HS-5 (cell line): ENCODE results near the gene TNF.
"Not testable (repeated sequence)": the region's sequence is repeated elsewhere in the genome, so short reads cannot be mapped to it uniquely, and the experiment has no call there.

Experiments
- DNase-seq: peaks from one replicate; pipeline ENCODE4 v3.0.0-alpha.2; 2012; ENCODE audit warnings: low read depth

The TNF gene

DNA sequence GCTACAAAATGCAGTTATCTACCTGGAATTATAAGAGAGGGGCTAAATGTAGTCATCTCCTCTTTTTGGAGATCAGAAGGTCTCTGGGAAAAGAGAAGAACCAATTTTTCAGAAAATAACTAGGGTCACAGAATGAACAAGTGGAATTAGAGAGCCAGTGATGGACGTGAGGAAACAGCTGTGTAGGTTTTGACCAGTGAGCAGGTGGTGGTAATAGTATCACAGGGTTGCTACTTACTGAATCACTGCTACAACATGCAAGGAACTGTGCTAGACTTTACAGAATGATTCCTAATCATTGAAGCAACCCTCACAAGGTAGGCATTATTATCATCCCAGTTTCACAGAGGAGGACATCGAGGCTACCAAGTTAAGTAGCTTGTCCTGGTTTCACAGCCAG, 30.7 kb upstream of the TNF start:
- DNase-seq, result no peak

DNA sequence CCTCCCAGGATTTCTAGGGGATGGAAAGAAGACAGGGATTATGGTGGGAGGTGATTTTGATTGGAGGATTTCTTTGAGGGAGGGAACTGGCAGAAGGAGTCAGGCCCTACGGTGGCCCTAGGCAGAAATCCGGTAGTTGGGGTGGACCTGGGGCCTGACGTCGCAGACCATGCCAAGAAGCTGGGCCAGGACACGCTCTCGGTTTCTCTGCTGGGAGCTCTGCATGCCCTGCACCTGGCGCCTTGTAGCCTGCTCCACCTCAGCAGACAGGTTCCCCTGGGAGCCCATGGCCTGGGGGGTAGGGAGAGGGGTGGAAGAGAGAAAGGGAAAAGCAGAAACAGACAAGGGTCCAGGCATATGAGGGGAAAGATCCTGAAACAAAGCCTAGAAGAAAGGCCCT, 30.1 kb upstream of the TNF start:
- DNase-seq, result no peak

DNA sequence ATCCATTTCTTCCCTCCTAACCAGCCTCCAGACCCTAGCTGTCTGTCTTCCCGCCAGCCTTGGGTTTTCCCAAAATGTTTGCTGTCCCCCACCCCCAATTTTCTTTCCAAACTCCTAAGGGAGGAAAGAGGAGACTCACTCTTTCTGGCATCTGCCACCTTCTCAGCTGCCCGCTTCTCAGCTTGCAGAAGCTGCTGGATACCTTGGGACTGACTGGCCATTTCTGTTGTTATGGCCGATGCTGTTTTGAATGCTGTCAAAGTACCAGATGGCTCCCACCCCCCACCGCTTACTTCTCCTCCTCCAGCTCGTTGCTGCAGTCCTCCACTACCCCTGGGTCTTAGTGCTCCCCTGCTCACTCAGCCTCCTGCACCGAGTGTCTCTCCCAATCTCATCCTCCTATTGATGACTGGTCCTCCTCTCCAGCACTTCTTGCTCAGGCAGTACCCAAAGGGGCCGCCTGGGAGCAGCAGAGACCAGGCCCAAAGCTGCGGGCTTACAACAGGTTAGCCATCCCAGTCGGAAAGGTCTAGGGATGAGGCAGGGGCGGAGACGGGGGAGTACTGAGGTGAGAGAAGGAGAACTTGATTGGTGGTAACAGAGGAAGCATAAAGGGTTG, 28.9 kb upstream of the TNF start, which contains the start of gene ATP6V1G2:
ATP6V1G2 (minus strand) TSS at position 270 of the 619 bp plus-strand sequence; CDS start at position 221, 49 bp downstream.
- DNase-seq, result peak; percentile 79

DNA sequence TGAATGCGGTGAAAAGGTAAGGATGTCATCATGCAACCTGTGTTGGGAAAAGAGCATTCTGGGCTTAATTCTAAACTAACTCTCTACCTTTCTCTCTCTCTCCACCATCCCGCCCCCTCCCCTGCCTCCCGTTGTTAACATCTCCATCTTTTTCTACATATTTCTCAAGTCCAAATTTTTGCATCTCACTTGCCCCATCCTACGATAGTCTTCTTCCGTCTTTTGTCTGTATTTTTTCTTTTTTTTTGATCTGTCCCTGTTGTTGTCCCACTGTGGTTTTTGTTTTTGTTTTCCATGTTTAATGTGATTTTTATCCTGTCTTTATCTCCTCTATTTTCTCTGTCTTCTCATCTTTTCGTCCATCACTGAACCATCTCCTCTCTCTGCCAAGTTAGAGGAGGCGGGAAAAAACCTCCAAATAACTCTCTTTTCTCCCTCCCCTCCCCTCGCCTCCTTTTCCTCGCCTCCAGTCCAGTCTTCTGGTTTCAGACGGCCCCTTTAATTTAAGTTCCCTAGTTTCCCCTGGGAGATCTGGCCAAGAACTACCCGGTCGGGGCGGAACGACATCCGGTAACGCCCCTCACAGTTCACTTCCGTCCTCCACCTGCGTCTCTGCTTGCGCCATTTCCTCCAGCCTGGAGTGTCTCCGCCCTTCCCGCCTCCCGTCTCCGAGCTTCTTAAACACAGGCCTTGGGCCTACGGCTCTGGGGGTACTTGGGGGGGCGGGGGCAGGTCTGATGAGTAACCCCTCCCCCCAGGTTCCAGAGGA, 28.2 kb upstream of the TNF start, which contains the start of gene NFKBIL1:
NFKBIL1 (plus strand) TSS at position 651 of the 769 bp plus-strand sequence; CDS start at position 738, 87 bp downstream.
- DNase-seq, result peak; percentile 95

DNA sequence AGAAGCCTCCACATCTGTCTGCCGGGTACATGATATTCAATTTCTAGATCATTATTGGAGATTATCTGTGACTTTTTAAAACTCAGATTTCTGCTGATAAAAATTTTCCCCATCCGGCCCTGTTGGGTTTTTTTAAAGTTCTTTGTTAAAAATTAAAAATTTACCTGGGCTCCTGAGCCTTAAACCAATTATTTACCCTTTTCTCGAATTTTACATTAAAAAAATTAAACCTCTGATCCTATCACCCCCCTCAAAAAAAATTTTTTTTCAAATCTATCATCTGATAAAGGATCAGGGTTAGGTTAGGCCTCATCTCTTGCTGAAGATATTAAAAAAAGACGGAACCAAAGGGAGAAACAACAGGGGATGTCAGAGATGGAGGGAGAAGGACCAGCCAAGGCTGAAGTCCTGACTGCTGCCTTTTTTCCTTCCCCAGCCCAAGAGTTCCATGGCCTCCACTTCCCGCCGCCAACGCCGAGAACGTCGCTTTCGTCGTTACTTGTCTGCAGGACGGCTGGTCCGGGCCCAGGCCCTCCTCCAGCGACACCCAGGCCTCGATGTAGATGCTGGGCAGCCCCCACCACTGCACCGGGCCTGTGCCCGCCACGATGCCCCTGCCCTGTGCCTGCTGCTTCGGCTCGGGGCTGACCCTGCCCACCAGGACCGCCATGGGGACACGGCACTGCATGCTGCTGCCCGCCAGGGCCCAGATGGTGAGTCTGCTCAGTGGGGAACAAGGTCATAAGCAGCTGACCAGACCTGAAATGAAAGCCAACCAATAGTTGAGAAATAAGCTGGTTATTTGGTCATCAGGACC, 27.4 kb upstream of the TNF start:
- DNase-seq, result no peak

DNA sequence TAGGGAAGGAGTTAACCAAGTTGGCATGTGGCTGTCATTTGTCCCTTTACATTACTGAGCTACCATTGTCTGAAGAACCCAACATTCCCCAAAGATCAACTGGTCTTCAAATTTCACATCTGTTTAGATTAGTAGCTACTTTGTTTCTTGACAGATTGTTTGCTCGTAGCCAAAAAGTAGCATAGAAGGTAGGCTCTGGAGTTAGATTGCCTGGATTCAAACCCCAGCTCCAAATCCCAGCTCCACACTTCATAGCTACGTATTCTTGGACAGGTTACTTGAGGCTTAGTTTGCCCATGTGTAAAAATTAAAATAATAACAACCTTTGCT, 26.9 kb upstream of the TNF start:
- DNase-seq, result no peak

DNA sequence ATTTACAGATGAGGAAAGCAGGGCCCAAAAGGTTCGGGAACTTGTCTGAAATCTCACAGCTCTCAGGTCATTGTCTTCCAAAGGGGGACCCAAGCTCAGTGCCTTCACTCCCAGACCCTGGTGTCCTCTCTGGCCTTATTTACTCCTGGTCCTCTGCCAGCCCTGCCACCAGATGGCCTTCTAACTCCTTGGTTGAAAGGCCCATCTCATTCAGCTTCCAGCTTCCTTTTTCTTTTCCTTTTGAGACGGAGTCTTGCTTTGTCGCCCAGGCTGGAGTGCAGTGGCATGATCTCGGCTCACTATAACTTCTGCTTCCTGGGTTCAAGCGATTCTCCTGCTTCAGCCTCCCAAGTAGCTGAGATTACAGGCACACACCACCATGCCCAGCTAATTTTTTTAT, 24.0 kb upstream of the TNF start:
- DNase-seq, result not testable (repeated sequence)

DNA sequence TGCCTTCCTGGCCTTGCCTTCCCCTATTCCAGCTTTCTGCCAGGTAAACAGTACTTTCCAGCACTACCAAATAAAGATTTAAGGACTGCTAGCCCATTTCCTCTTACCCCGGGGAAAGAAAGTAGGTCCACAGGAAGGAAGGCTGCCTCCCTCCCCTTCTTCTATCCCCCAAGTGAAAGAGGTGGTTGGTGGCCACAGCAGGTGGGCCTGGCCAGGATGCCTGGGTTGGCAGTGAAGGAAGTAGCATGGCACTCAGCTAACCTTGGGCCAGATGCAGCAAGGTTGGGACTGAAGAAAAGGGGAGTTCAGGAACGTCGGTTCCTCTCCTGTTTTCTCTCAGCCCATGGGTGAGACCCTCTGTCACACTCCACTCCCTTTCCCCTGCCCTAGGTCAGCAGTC, 19.1 kb upstream of the TNF start:
- DNase-seq, result no peak

DNA sequence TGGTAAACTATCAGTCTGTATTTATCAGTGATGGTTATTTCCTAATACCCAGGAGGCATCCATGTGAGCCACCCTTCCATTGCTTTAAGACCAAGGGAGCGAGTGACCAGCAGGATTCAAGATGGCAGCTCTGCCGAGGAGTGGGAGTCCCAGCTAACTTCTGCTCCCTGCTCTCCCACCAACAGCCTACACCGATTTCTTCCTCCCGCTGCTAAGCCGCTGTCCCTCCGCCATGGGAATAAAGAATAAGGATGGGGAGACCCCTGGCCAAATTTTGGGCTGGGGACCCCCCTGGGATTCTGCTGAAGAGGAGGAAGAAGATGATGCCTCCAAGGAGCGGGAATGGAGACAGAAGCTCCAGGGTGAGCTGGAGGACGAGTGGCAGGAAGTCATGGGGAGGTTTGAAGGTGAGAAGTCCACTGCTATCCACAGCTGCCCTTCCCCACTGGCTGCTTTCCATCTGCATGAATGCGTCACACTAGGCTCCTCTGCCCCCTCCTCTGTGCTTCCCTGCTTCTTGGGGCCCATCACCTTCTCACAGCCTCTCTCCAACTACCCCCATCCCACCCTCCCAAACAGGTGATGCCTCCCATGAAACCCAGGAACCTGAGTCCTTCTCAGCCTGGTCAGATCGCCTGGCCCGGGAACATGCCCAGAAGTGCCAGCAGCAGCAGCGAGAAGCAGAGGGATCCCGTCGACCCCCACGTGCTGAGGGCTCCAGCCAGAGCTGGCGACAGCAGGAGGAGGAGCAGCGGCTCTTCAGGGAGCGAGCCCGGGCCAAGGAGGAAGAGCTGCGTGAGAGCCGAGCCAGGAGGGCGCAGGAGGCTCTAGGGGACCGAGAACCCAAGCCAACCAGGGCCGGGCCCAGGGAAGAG, 17.7 kb upstream of the TNF start:
- no peak for DNase-seq

DNA sequence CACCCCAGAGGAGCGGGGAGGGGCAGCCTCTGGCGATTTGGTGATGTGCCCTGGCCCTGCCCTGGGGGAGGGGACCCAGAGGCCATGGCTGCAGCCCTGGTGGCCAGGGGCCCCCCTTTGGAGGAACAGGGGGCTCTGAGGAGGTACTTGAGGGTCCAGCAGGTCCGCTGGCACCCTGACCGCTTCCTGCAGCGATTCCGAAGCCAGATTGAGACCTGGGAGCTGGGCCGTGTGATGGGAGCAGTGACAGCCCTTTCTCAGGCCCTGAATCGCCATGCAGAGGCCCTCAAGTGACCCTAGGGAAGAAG, 17.1 kb upstream of the TNF start:
- no peak for DNase-seq

DNA sequence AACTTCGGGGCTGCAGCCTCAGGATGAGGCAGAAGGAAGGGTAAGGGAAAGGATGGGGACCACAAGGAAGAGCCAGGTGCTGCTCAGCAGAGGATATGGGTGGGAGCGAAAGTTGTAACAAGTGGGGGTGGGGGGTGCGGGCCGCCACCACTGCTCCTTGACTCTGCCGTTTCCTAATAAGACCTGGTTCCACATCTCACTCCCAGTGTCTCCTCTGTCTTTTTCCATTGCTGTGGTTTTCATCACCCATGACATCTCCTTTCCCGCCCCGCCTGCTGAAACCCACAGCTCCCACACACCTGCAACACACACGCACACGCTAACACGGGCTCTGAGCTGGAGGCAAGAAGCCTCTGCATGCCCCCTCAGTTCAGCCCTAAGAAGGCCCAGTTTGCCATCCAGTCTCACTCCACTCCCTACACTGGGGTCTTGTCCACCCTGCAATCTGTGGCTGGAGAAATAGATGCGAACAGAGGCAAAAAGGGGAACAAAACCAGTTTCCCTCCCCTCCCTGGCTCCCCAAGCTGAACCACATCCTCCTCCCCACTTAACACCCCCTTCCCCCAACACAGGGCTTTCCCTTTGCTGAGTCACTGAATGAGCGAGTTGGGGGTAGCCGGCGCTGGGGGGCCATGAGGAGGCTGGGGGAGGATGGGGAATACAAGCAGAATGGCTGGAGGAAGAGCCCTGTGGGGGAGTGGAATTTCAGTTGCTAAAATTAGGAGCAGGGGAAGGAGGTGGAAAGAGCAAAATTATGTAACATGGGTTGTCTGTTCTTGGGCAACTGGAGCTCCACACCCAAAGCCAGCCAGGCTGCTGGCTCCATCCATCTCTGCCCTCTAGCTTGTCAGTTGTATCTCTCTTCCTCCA, 16.5 kb upstream of the TNF start:
- DNase-seq, result no peak

DNA sequence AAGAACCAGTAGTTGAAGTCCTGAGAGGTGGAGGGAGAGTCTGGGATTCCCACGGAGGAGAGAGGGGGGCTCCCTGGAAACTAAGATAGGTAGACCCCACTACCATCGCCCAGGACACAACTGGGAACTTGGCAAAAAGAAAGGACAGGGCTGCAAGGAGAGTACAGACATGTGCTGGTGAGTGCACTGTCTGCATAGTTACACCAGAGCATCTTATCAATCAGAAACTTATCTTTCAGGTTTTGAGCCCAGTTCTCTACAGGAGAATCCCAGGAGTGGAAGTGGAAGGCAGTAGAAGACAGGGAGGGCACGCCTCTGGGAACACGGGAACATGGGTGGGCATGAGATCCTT, 15.8 kb upstream of the TNF start:
- no peak for DNase-seq

DNA sequence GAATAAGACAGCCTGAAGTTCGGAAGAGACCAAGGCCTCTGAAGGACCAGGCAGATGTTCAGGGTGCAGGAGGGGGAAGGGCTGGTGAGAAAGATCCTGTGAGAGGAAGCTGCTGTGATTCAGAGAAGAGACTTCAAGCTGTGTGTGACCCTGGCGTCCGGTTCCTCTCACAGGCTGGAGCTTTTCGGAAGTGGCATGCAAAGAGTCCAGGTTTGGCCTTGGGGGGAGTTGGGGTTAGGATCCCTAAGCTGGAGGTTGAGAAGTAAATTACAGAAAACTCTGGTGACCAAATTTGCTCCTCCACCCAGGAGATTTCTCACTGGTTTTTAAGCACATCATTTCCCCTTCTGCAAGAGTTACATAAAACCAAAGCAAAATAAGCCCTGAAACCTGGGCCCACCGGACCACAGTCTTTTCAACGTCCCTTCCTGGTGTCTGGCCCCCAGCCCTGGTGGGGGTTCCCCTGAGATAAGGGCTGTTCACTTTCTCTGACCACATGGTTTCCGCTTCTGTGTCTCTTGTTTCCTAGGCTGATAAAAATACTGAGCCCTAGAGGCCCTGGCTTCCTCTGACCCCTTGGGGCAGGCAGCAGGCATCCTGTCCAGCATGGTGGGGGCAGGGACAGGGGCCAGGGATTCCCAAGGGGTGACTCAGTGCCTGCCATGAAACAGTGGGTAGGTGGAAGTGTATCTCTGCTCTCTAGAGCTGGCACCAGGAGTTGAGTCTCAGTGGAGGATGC, 15.2 kb upstream of the TNF start:
- DNase-seq, result no peak

DNA sequence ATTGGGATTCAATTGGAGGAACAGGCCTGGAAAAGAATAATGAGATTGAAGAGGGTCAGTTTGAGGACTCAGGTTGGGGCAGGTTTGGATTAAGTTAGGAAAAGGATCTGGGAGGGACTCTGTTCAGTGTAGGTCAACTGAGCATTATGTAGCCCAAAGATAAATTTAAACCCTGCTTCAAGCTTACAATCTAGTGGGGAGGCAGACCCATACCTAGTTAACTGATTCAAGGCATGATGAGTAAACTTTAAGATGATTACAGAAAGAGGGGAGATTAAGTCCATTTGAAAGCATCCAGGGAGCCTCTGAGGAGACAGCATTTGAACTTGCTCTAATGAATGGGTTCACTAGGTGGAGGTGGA, 14.7 kb upstream of the TNF start:
- DNase-seq, result no peak

DNA sequence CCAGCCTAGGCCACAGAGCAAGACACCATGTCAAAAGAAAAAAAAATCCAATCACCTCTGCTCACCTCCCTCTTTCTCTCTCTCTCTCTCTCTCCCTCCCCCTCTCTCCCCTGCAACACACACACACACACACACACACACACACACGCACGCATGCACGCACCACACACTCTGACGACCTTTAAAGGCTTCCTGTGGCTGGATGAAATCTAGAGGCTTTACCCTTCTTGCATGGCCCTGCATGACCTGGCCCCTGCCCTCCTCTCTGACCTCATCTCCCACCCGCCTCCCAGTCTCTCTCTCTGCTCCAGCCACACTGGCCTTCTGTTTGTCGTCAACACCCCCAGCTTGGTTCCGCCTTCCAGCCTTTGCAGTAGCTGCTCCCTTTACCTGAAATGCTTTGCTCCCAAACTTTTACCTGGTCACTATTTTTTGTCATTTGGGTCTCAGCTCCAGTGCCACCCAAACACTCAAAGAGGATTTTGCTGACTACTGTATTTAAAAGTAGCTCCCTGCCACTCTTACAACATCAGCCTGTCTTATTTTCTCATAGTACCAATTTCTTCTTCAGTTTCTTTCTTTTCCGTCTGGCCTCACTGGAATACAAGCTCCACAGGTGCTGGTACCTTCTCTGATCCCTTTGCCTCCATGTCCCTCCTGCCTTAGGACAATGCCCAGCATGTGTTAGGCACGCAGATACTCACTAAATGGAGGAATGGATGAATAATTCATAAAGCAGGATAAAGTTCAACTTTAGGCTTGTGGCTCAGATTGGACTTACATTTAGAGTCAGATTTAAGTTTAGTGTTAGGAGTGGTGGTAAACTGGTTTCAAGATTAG, 7.6 kb upstream of the TNF start:
- DNase-seq, result no peak

DNA sequence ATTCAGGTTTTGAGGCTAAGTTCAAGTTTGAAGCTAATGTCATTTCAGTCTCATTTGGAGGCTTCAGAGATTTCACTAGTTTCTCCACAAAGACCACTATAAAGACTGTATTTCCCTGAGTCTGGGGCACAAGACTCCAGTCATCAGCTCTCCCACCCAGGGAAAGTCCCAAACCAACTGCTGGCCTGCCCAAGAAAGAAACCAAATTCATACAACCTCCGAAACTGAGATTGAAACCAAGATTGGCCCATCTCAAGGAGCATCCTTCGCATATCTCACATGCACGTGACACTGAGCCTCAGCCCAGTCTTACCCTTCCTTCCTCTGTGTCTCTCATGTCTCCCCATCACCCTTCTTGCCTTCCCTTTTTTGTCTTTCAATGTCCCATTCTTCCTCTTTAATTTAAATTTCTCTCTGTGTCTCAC, 6.8 kb upstream of the TNF start:
- DNase-seq, result no peak

DNA sequence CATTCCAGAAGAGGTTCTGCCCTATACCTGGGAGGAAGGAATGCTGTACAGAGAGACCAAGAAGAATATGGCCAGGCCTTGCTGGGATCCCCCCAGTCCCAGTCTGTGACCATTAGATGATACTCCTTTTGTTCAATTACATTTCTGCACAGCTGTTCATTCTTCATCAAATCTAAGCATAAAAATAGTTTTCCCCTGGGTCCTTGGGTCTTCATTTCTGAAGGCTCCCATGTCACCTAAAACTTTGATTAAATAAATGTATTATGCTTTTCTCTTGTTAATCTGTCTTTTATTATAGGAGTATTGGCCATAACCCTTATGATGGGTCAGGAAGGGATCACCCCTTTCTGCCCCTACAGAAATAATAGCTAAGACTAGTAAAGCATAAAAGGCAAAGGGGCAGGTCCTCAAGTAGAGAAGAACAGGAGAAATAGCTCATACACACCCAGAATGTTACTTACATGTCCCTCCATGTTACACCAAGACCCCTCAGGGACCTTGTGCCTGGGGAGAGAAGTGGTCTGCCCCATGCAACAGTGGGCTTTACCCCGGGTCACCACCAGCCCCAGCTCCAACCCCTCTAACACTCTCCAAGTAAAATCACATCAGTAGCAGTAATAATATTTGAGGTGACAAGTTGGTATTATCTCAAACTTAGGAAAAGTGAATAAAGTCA, 5.4 kb upstream of the TNF start:
- DNase-seq, result no peak

DNA sequence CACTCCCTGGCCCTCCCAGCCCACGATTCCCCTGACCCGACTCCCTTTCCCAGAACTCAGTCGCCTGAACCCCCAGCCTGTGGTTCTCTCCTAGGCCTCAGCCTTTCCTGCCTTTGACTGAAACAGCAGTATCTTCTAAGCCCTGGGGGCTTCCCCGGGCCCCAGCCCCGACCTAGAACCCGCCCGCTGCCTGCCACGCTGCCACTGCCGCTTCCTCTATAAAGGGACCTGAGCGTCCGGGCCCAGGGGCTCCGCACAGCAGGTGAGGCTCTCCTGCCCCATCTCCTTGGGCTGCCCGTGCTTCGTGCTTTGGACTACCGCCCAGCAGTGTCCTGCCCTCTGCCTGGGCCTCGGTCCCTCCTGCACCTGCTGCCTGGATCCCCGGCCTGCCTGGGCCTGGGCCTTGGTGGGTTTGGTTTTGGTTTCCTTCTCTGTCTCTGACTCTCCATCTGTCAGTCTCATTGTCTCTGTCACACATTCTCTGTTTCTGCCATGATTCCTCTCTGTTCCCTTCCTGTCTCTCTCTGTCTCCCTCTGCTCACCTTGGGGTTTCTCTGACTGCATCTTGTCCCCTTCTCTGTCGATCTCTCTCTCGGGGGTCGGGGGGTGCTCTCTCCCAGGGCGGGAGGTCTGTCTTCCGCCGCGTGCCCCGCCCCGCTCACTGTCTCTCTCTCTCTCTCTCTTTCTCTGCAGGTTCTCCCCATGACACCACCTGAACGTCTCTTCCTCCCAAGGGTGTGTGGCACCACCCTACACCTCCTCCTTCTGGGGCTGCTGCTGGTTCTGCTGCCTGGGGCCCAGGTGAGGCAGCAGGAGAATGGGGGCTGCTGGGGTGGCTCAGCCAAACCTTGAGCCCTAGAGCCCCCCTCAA, 3.1 kb upstream of the TNF start, which contains the start of gene LTA:
LTA (plus strand) TSS at position 249 of the 871 bp plus-strand sequence; CDS start at position 703, 454 bp downstream.
- no peak for DNase-seq
